Endothelial cell of umbilical vein (primary cell): ENCODE measurements around the gene MEI1. TPM values are rescaled to one million over a fixed set of nuclear protein-coding genes. Genes with fewer than 3 reads are reported as not detected.
A peak's percentile ranks its signal among the peaks of the same experiment; 100 is the strongest.

Experiments used
- BruUV-seq: library from RNA; stranded (reverse); fragments of 400-500 nt; replicated peaks from 2 replicates; lab custom pipeline; 2021; lab: Mats Ljungman, UMichigan
- CTCF ChIA-PET: fragments of 300-600, 350-600 bp; sonication (Branson Sonifier 250); formaldehyde crosslinking; loops from one replicate; lab custom pipeline; 2021; ENCODE audit warnings: antibody characterized with exemption, inconsistent platforms; lab: Charles Lee
- POLR2A ChIA-PET: fragments of 300-600, 350-600 bp; sonication (Branson Sonifier 250); formaldehyde crosslinking; loops from one replicate; lab custom pipeline; 2021; ENCODE audit warnings: antibody characterized with exemption, inconsistent platforms; lab: Charles Lee
- DNase-seq: peaks from one replicate; pipeline ENCODE4 v3.0.0-alpha.2; 2011; ENCODE audit warnings: low read depth, low spot score
- FAIRE-seq: peaks from 2 replicates; lab custom pipeline; 2011; peaks lifted over from hg19 to GRCh38; lab: Jason Lieb, UNC
- H2AFZ ChIP-seq: 2 replicates; pipeline ENCODE4 v1.6.0; 2012; ENCODE audit warnings: low read depth, low read length, control low read depth, inconsistent platforms
- H3K27ac ChIP-seq: 2 replicates; pipeline ENCODE4 v1.5.1; 2011; ENCODE audit warnings: low read depth, mild to moderate bottlenecking, control low read depth, low read length, moderate library complexity; ENCODE audit not compliant: insufficient read depth
- H3K27me3 ChIP-seq, 2 experiments: 2 replicates each; pipeline versions ENCODE4 v1.6.0 to v1.6.1; 2011; ENCODE audit warnings: low read length in 2 of 2, mixed read lengths in 1 of 2; ENCODE audit not compliant: control insufficient read depth in 2 of 2, insufficient read depth in 2 of 2
- H3K36me3 ChIP-seq, 2 experiments: 2 replicates in 1 of 2; 3 replicates in 1 of 2; pipeline ENCODE4 v1.5.1; 2011; ENCODE audit warnings: low read length in 2 of 2, mild to moderate bottlenecking in 1 of 2, moderate library complexity in 1 of 2; ENCODE audit not compliant: control insufficient read depth in 2 of 2, insufficient read depth in 2 of 2; ENCODE audit errors: extremely low read depth in 1 of 2
- H3K4me1 ChIP-seq: 3 replicates; pipeline ENCODE4 v1.5.1; 2011; ENCODE audit warnings: mild to moderate bottlenecking, low read length; ENCODE audit not compliant: control insufficient read depth, insufficient read depth; ENCODE audit errors: extremely low read depth
- H3K4me2 ChIP-seq: 2 replicates; pipeline ENCODE4 v1.6.1; 2011; ENCODE audit warnings: low read length, control low read depth, mixed read lengths; ENCODE audit not compliant: insufficient read depth
- H3K4me3 ChIP-seq, 3 experiments: fragments of 200-600 bp in 1 of 3; sonication (generic), shearing (Covaris generic) in 1 of 3; replicated peaks in 1 of 3; 2 replicates each; pipeline ENCODE4 v1.5.1; 2011 to 2016; ENCODE audit warnings: control low read depth in 3 of 3, low read length in 3 of 3, mild to moderate bottlenecking in 2 of 3, inconsistent platforms in 1 of 3, low read depth in 1 of 3, moderate library complexity in 1 of 3; ENCODE audit not compliant: insufficient read depth in 1 of 3
- H3K79me2 ChIP-seq: 2 replicates; pipeline ENCODE4 v1.6.0; 2012; ENCODE audit warnings: low read length, inconsistent platforms; ENCODE audit not compliant: control insufficient read depth, insufficient read depth
- H3K9ac ChIP-seq: replicated peaks from 2 replicates; pipeline ENCODE3; 2011; ENCODE audit warnings: low read length, control low read depth; ENCODE audit not compliant: insufficient read depth; ENCODE audit errors: extremely low read depth
- H3K9me1 ChIP-seq: replicated peaks from 3 replicates; pipeline ENCODE4 v1.6.0; 2011; ENCODE audit warnings: mild to moderate bottlenecking, low read length; ENCODE audit not compliant: control insufficient read depth, insufficient read depth; ENCODE audit errors: extremely low read depth
- H3K9me3 ChIP-seq: replicated peaks from 2 replicates; pipeline ENCODE4 v1.5.1; 2012; ENCODE audit warnings: low read length, inconsistent platforms; ENCODE audit not compliant: control insufficient read depth, insufficient read depth
- H4K20me1 ChIP-seq: replicated peaks from 2 replicates; pipeline ENCODE3; 2011; ENCODE audit warnings: mild to moderate bottlenecking, low read length; ENCODE audit not compliant: control insufficient read depth, insufficient read depth; ENCODE audit errors: extremely low read depth
- CTCF ChIP-seq, 2 donors: IDR thresholded peaks; 1 replicate in 1 of 2; 2 replicates in 1 of 2; pipeline ENCODE4 v1.5.1; 2011; ENCODE audit warnings: low read length in 2 of 2, mild to moderate bottlenecking in 2 of 2, moderate library complexity in 2 of 2, control low read depth in 1 of 2, inconsistent platforms in 1 of 2, low read depth in 1 of 2; ENCODE audit not compliant: insufficient read depth in 1 of 2; ENCODE audit errors: extremely low read depth in 1 of 2
- EZH2 ChIP-seq: IDR thresholded peaks from 2 replicates; pipeline ENCODE4 v1.6.1; 2012; ENCODE audit warnings: borderline replicate concordance, low read depth, mild to moderate bottlenecking, moderate library complexity, low read length, inconsistent platforms; ENCODE audit not compliant: severe bottlenecking
- FOS ChIP-seq: IDR thresholded peaks from 2 replicates; pipeline ENCODE4 v1.6.1; 2011; ENCODE audit warnings: mild to moderate bottlenecking, low read length, moderate library complexity, borderline replicate concordance; ENCODE audit not compliant: insufficient read depth
- GATA2 ChIP-seq: IDR thresholded peaks from 2 replicates; pipeline ENCODE4 v1.7.0; 2011; ENCODE audit warnings: low read depth, mild to moderate bottlenecking, moderate library complexity, mixed read lengths, low read length; ENCODE audit not compliant: insufficient read length, insufficient read depth
- JUN ChIP-seq: IDR thresholded peaks from 2 replicates; pipeline ENCODE4 v1.6.1; 2011; ENCODE audit warnings: borderline replicate concordance, low read depth; ENCODE audit not compliant: insufficient read length, insufficient read depth
- MYC ChIP-seq: IDR thresholded peaks from one replicate; pipeline ENCODE4 v1.6.1; 2011; ENCODE audit warnings: mild to moderate bottlenecking, low read depth, low read length
- POLR2A ChIP-seq: IDR thresholded peaks from 2 replicates; pipeline ENCODE4 v1.6.1; 2012; ENCODE audit warnings: low read depth, mild to moderate bottlenecking, control low read depth, low read length
- POLR2AphosphoS5 ChIP-seq: IDR thresholded peaks from 2 replicates; pipeline ENCODE4 v1.6.1; 2012; ENCODE audit warnings: low read depth, mild to moderate bottlenecking, control low read depth, low read length, moderate library complexity; ENCODE audit not compliant: insufficient read depth
- dilution Hi-C: fragments of 300-500 bp; cut with MboI; formaldehyde crosslinking; loops from one replicate; pipeline ENCODE4 v1.15.0; 2019; ENCODE audit warnings: low sequenced_read_pairs; ENCODE audit not compliant: extremely low pct_ligation_motif_present
- intact Hi-C: fragments of 100-400 bp; cut with micrococcal nuclease; formaldehyde crosslinking; loops from one replicate; pipeline ENCODE4 v1.10.0; 2022
- polyA plus RNA-seq, 4 experiments: library from polyadenylated mRNA; depleted of rRNA in 3 of 4; stranded (reverse) in 3 of 4; unstranded in 1 of 4; fragments of >200 nt; gene quantifications; 2 replicates each; pipeline versions ENCODE4 v1.2.1 to v1.2.3, GENCODE V29; 2011 to 2012; ENCODE audit warnings: missing spikeins in 1 of 4
- total RNA-seq: library from RNA; stranded (reverse); gene quantifications from 2 replicates; pipeline ENCODE4 v1.2.3, GENCODE V29; 2021
- TF ChIP-seq, protein P1 (sequence below): IDR thresholded peaks from 2 replicates; pipeline ENCODE4 v1.6.1; 2011; ENCODE audit not compliant: insufficient read depth, insufficient read length

MEI1 gene
- total and polyA plus RNA-seq, 2 donors (not counting 3 experiments of a cell fraction or from before 2014, with no cell fraction given) = 1.5 to 1.9 TPM

GRCh38 chr22:41833369-41834004 lies 134.2 kb downstream of the MEI1 start:
- intact Hi-C loops = loop anchor here (2.0 kb wide), 3 partner anchors 33 to 137 kb away; partner anchors contain the start of genes CCDC134 and CENPM
- DNase-seq (peak; percentile 43), FAIRE-seq (peak; percentile 75)

More at GRCh38 chr22:41833369-41834004, 134.2 kb downstream of the MEI1 start:
- Histone ChIP-seq H3K9ac (peak overlapping the region; percentile 77), H3K27me3 (no peaks in the 10 kb centered on the region), H3K4me1 (peaks cover 16% of the 10 kb centered on the region), H3K9me3 (no peaks in the 10 kb centered on the region), H3K79me2 (peaks cover 46% of the 10 kb centered on the region), H4K20me1 (no peaks in the 10 kb centered on the region), H3K36me3 (peaks cover 2 to 8% of the 10 kb centered on the region in 2 experiments), H3K4me2 (peak overlapping the region; percentile 97), H3K4me3 (peak overlapping the region; percentile 59 to 81 (median 75)), H2AFZ (peak overlapping the region; percentile 26), H3K9me1 (no peaks in the 10 kb centered on the region), H3K27ac (peak overlapping the region; percentile 56)
- ChIA-PET CTCF (interaction anchor here (0.6 to 2.4 kb wide), 13 partner anchors 10 to 146 kb away, joined by 3 to 16 read pairs (median 4); partner anchors contain the start of gene CCDC134), POLR2A (no interaction called here)
- no TSS peak for BruUV-seq
- dilution Hi-C loops = no loop called here
- no peak for TF ChIP-seq EZH2
- TF ChIP-seq MYC = no peak
- no peak for TF ChIP-seq CTCF (IDR thresholded peaks at IDR 0.05; ENCODE audit: extremely low read depth in 1 of 2, insufficient read depth in 1 of 2, low read depth in 1 of 2, low read length in 2 of 2)
- TF ChIP-seq JUN = no peak
- TF ChIP-seq, protein P1, sequence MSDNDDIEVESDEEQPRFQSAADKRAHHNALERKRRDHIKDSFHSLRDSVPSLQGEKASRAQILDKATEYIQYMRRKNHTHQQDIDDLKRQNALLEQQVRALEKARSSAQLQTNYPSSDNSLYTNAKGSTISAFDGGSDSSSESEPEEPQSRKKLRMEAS = no peak
- TF ChIP-seq GATA2 = no peak
- TF ChIP-seq POLR2AphosphoS5 = no peak
- no peak for TF ChIP-seq FOS
- no peak for TF ChIP-seq POLR2A
